Heart right ventricle (tissue), 16 donors: ENCODE results near the gene PRKN. TPM values are rescaled to one million over a fixed set of nuclear protein-coding genes. Genes with fewer than 3 reads are reported as not detected.

Experiments used
- ATAC-seq, 8 donors: fragments of 200-7000 bp; cut with Tn5 transposase; one replicate each; pipeline ENCODE4 v1.9.1; 2020; ENCODE audit warnings: mild to moderate bottlenecking in 8 of 8, moderate library complexity in 8 of 8, moderate number of reproducible peaks in 1 of 8
- DNase-seq, 2 donors: peaks; one replicate each; pipeline ENCODE4 v3.0.0-alpha.2; 2020
- H3K27ac ChIP-seq, 10 donors: fragments of 200-600 bp; sonication (generic) in 2 of 10; one replicate each; pipeline versions ENCODE4 v1.5.0 to v1.8.0; 2020 to 2022; ENCODE audit warnings: mild to moderate bottlenecking in 3 of 10
- H3K27me3 ChIP-seq, 7 donors: fragments of 200-600 bp; one replicate each; pipeline ENCODE4 v1.8.0; 2021 to 2022; ENCODE audit warnings: mild to moderate bottlenecking in 2 of 7
- H3K36me3 ChIP-seq, 9 donors: fragments of 200-600 bp; sonication (generic) in 1 of 9; one replicate each; pipeline versions ENCODE4 v1.5.0 to v1.8.0; 2020 to 2022; ENCODE audit warnings: mild to moderate bottlenecking in 2 of 9
- H3K4me1 ChIP-seq, 9 donors: fragments of 200-600 bp; sonication (generic) in 1 of 9; one replicate each; pipeline versions ENCODE4 v1.5.0 to v1.8.0; 2020 to 2022; ENCODE audit warnings: mild to moderate bottlenecking in 4 of 9
- H3K4me3 ChIP-seq, 10 donors: fragments of 200-600 bp; sonication (generic) in 2 of 10; one replicate each; pipeline versions ENCODE4 v1.5.0 to v1.8.0; 2020 to 2022; ENCODE audit warnings: mild to moderate bottlenecking in 7 of 10, moderate library complexity in 2 of 10
- H3K9me3 ChIP-seq, 11 donors: fragments of 200-600 bp in 10 of 11; sonication (generic) in 2 of 11; one replicate each; pipeline versions ENCODE4 v1.5.0 to v1.8.0; 2013 to 2022; ENCODE audit warnings: mild to moderate bottlenecking in 2 of 11, control low read depth in 1 of 11, moderate library complexity in 1 of 11
- WGBS, 2 donors: extraction: QIAGEN DNeasy Blood & Tissue Kit; methylation state at CpG; one replicate each; pipeline ENCODE4 v1.1.7; 2013; ENCODE audit warnings: inconsistent platforms in 1 of 2; 5-methylcytosine and 5-hydroxymethylcytosine counted together
- intact Hi-C, 10 donors: fragments of 100-400 bp; cut with DNase I; formaldehyde crosslinking; loops; one replicate each; pipeline versions ENCODE4 v1.11.1 to v1.14.2; 2022
- polyA plus RNA-seq, 2 donors: library from polyadenylated mRNA; stranded (reverse); fragments of 200-250 nt; gene quantifications; one replicate each; pipeline ENCODE4 v1.2.3, GENCODE V29; 2013
- total RNA-seq, 10 donors: library from RNA; stranded (reverse); fragmentation: NEBNext Ultra II Directional in 3 of 10; extraction: Animal tissue kit (Norgen Biotek cat#: 25700) in 3 of 10; gene quantifications; one replicate each; pipeline versions ENCODE4 v1.2.1 to v1.2.4, GENCODE V29; 2021 to 2023
- TF ChIP-seq, protein P1 (sequence below), 9 donors: fragments of 200-600 bp; sonication (generic) in 2 of 9; IDR thresholded peaks; one replicate each; pipeline versions ENCODE4 v1.5.0 to v1.8.0; 2021 to 2022; ENCODE audit warnings: antibody characterized with exemption in 9 of 9, mild to moderate bottlenecking in 5 of 9, moderate library complexity in 1 of 9
- donor health status: Arrhythmogenic right ventricular cardiomyopathy.
- donor health status: ischemic (EF 13 %, LVEDD 7.1; RV severe dilation, severe dysfunction).
- donor health status: healthy with polysubstance abuse.
- donor health status: DM: no; HTN: yes; CAD: no.
- donor health status: DM: no; HTN: no; CAD: no.
- donor health status: ischemic (EF 25% LVEDD 6.9; RV normal size, moderate dysfunction).
- donor health status: ischemic (EF 25% LVEDD 5.7; RV mildly dilated, moderate dysfunction).
- donor health status: healthy.
- donor health status: DM: yes; HTN: yes; CAD: no.
- donor health status: Ischemic cardiomyopathy.
- donor health status: ischemic (EF 35%, LVEDD 5.7; RV mildly dilated, moderate dysfunction).
- donor health status: nonischemic (EF 11% LVEDD 7.7; RV severe dilation, severe dysfunction).
- donor health status: DM: yes; HTN: yes; CAD: no.
- donor health status: PGD.
- donor health status: ischemic (EF 29% LVEDD 5.4; RV normal size, mild dysfunction).
- donor health status: nonischemic (EF 23%, LVEDD 6.1; RV moderate dilation, normal function).

Gene PRKN
- total and polyA plus RNA-seq, 12 donors, result 2.3 to 27.7 (median 26.3) TPM

DNA sequence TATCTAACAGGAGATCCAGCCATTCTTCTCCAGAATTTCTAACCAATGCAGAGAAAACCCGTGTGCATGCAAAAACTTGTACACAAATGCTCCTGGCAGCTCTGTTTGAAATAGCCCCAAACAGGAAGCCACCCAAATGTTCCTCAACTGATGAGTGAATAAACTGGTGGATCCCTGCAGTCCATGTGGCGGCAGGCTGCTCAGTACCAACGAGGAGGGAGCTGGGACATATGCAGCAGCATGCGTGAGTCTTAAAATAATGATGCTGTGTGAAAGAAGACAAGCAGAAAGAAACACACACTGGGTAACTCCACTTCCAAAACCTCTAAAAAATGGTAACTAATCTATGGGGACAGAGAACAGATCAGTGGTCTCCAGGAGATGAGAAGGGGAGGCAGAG, 911.6 kb downstream of the PRKN start:
- H3K27me3 ChIP-seq, result no peaks in the 10 kb centered on the region
- ATAC-seq (no peak), DNase-seq (no peak)
- no peaks in the 10 kb centered on the region for H3K36me3 ChIP-seq
- H3K27ac ChIP-seq, result no peak overlapping the region
- peaks cover 0 to 18% (median 4%) of the 10 kb centered on the region in 11 donors for H3K9me3 ChIP-seq
- TF ChIP-seq, protein P1, sequence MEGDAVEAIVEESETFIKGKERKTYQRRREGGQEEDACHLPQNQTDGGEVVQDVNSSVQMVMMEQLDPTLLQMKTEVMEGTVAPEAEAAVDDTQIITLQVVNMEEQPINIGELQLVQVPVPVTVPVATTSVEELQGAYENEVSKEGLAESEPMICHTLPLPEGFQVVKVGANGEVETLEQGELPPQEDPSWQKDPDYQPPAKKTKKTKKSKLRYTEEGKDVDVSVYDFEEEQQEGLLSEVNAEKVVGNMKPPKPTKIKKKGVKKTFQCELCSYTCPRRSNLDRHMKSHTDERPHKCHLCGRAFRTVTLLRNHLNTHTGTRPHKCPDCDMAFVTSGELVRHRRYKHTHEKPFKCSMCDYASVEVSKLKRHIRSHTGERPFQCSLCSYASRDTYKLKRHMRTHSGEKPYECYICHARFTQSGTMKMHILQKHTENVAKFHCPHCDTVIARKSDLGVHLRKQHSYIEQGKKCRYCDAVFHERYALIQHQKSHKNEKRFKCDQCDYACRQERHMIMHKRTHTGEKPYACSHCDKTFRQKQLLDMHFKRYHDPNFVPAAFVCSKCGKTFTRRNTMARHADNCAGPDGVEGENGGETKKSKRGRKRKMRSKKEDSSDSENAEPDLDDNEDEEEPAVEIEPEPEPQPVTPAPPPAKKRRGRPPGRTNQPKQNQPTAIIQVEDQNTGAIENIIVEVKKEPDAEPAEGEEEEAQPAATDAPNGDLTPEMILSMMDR (IDR thresholded peaks at IDR 0.05), result no peak
- no peaks in the 10 kb centered on the region for H3K4me1 ChIP-seq
- intact Hi-C loops, result no loop called here
- 56 to 62% methylated on average over 4 of the region's 4 CpGs for WGBS, 2 donors
- no peak overlapping the region for H3K4me3 ChIP-seq

GRCh38 chr6:161813156-161813555, 914.4 kb downstream of the PRKN start:
- TF ChIP-seq, protein P1 (IDR thresholded peaks at IDR 0.05), result no peak
- Histone ChIP-seq H3K27me3 (no peaks in the 10 kb centered on the region), H3K27ac (no peak overlapping the region), H3K36me3 (no peaks in the 10 kb centered on the region), H3K4me3 (no peak overlapping the region), H3K4me1 (no peaks in the 10 kb centered on the region), H3K9me3 (peaks cover 0 to 18% (median 4%) of the 10 kb centered on the region in 11 donors)
- ATAC-seq (no peak), DNase-seq (no peak)
- intact Hi-C loops, result no loop called here
- 97% methylated on average over 8 of the region's 8 CpGs for WGBS, 2 donors

DNA sequence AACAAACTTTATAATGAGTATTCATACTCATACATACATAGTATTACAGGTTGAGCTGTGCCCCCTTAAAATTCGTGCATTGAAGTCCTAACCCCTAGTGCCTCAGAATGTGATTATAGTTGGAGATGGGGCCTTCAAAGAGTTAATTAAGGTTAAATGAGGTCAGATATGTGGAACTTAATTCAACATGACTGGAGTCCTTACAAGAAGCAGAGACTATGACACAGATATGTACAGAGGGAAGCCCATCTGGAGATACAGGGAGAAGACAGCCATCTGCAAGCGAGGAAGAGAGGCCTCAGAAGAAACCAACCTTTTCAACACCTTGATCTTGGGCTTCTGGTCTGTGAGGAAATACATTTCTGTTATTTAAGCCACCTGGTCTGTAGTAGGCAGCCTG, 917.6 kb downstream of the PRKN start:
- ATAC-seq (no peak), DNase-seq (no peak)
- H3K9me3 ChIP-seq, result peaks cover 0 to 18% (median 4%) of the 10 kb centered on the region in 11 donors
- TF ChIP-seq, protein P1 (IDR thresholded peaks at IDR 0.05), result no peak
- intact Hi-C loops, result loop anchor here in 1 of 10 donors (10.0 kb wide), 1 partner anchor 395 kb away; no protein-coding TSS in a partner anchor
- H3K4me1 ChIP-seq, result peaks cover 0 to under 1% (median 0%) of the 10 kb centered on the region in 9 donors
- WGBS, 2 donors, result 93 to 95% methylated on average over 2 of the region's 2 CpGs
- no peak overlapping the region for H3K4me3 ChIP-seq
- H3K36me3 ChIP-seq, result no peaks in the 10 kb centered on the region
- no peaks in the 10 kb centered on the region for H3K27me3 ChIP-seq
- H3K27ac ChIP-seq, result no peak overlapping the region

DNA sequence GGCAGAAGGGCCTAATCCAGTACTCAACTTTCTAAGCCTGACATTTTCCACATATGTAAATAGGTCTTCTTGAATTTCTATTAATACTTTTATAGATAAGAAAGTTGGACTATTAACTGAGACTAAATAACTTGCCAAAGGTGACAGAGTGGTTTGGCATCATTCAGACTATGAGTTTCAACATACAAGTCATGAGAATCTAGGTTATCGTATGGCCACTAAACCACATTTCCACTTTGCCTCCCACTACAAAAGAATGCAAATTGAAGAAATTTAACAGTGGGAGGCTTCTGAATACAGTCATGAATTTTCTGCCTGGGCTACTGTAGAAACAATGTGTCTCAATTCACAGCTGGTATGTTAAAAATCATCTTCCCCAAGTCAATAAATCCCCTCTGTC, 922.7 kb downstream of the PRKN start:
- DNase-seq, result no peak
- TF ChIP-seq, protein P1 (IDR thresholded peaks at IDR 0.05), result no peak
- H3K9me3 ChIP-seq, result no peaks in the 10 kb centered on the region
- H3K4me3 ChIP-seq, result no peak overlapping the region
- WGBS, 2 donors, result 57 to 75% methylated on average over 1 of the region's 1 CpG
- ATAC-seq, result peak in 1 of 8 donors; percentile 46
- no peak overlapping the region for H3K27ac ChIP-seq
- H3K27me3 ChIP-seq, result no peaks in the 10 kb centered on the region
- H3K36me3 ChIP-seq, result no peaks in the 10 kb centered on the region
- peaks cover 0 to 10% (median 0%) of the 10 kb centered on the region in 9 donors for H3K4me1 ChIP-seq
- intact Hi-C loops, result loop anchor here in 1 of 10 donors (10.0 kb wide), 1 partner anchor 390 kb away; no protein-coding TSS in a partner anchor
